HG02885 (cell line): ENCODE measurements around the gene MACF1.

Source experiments
- ATAC-seq: cut with Tn5 transposase; IDR thresholded peaks from one replicate; pipeline ENCODE4 v1.9.1; 2021; ENCODE audit warnings: mild to moderate bottlenecking; ENCODE audit not compliant: unreplicated experiment, poor library complexity

MACF1 gene

DNA sequence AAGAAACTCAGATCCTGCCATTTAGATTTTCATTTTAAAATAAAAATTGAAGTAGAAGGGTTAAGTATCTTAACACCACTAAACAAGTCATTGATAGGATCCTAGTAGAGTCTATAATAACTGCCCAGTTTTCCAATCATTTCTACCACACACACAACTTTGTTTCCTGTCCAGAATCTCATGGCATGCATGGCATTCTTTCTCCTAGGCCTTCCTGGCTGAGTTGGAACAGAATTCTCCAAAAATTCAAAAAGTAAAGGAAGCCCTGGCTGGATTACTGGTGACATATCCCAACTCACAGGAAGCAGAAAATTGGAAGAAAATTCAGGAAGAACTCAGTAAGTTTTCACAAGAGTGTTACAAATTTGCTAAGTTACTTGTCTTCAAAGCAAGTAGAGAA lies 175.5 kb downstream of the MACF1 start:
- no peak for ATAC-seq

DNA sequence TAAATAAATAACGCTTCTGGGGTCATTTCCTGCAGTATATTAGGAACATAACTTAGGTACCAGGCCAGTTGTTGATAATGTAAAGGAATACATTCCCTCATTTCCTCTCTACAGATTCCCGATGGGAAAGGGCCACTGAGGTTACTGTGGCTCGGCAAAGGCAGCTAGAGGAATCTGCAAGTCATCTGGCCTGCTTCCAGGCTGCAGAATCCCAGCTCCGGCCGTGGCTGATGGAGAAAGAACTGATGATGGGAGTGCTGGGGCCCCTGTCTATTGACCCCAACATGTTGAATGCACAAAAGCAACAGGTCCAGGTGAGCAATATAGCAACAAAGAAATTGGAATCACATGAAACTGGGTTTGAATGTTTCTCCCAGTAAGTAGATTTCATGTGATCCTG lies 177.3 kb downstream of the MACF1 start:
- ATAC-seq: no peak

DNA sequence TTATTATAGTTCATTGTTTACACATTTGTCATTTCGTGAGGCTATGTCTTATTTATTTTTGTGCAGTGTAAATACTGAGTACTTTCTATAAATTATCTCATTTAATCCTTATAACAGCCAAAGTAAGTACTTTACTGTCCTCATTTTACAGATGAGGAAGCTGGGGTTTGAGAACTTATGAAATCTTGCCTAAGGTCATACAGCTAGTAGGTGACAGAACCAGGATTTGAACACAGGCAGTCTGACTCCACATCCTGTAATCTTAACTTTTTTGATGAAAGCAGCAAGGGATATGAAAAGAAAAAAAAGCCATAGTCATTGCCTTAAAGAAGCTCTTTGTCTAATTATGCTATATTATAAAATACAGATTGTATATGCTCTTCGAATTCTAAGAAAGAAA lies 179.8 kb downstream of the MACF1 start:
- no peak for ATAC-seq

DNA sequence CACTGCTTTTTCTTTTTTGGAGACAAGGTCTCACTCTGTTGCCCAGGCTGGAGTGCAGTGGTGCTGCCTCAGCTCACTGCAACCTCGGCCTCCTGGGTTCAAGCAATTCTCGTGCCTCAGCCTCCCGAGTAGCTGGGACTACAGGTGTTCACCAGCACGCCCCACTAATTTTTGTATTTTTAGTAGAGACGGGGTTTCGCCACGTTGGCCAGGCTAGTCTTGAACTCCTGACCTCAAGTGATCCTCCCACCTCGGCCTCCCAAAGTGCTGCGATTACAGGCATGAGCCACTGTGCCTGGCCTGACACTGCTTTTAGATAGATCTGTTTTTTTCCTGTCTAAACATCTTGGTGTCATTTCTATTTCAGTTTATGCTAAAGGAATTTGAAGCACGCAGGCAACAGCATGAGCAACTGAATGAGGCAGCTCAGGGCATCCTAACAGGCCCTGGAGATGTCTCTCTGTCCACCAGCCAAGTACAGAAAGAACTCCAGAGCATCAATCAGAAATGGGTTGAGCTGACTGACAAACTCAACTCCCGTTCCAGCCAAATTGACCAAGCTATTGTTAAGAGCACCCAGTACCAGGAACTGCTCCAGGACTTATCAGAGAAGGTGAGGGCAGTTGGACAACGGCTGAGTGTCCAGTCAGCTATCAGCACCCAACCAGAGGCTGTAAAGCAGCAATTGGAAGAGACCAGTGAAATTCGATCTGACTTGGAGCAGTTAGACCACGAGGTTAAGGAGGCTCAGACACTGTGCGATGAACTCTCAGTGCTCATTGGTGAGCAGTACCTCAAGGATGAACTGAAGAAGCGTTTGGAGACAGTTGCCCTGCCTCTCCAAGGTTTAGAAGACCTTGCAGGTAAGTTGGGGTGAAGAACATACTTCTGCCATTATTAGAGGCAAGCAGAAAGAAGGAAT lies 180.8 kb downstream of the MACF1 start:
- ATAC-seq: no peak

DNA sequence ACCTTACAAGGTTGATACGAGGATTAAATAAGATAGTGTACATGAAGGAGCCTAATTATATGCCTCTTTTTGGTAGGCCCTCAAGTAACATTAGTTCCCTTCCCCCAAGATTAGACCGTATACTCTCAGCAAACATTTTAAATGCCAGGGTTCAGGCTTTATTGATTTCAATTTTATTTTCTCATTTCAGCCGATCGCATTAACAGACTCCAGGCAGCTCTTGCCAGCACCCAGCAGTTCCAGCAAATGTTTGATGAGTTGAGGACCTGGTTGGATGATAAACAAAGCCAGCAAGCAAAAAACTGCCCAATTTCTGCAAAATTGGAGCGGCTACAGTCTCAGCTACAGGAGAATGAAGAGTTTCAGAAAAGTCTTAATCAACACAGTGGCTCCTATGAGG lies 182.5 kb downstream of the MACF1 start:
- no peak for ATAC-seq

DNA sequence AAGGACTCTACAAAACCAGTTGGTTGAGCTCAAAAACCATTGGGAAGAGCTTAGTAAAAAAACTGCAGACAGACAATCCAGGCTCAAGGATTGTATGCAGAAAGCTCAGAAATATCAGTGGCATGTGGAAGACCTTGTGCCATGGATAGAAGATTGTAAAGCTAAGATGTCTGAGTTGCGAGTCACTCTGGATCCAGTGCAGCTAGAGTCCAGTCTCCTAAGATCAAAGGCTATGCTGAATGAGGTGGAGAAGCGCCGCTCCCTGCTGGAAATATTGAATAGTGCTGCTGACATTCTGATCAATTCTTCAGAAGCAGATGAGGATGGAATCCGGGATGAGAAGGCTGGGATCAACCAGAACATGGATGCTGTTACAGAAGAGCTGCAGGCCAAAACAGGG lies 183.0 kb downstream of the MACF1 start:
- ATAC-seq: no peak

DNA sequence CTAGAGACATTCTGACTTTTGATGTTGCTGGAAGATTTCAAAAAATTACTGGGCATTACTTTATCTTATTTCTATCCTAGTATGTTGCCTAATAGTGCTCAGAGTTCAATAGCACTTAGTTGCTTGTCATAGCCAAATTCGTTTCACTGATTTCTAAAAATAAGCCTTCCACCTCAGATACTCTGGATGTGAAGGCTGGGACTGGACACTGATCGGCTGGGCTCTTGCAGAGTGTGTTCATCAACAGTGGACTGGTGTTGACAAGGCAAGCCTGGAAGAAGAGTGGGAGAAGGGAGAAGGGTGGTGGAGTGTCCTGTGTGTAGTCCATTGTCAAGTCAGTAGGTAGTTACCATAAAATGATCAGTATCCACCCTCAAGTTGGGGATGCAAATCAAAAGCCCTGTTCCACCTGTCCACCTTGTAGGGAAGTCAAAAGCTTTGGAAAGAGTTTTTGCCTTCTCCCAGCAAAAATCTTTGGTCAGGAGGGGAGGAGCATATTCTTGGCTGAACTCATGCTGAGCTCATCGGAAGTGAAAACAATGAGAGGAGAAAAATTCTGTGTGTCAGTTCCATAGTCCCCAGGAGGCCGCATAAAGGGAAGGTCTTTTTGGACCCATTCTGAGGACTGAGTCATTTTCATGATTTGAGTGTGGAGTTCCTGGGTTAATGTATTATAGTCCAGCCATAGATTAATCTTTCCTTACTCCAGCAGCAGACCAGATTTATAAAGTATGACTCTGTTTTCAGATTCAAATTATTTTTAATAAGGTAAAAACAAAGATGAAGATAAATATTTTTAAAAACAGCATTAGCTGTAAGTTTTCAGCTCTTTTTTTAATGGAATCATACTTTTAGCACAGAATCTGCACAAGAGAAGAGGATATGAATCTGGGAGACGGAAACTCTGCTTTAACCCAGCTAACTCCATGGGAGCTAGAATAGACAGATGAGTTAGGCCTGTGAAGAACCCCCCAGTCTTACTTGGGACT lies 187.5 kb downstream of the MACF1 start:
- no peak for ATAC-seq

DNA sequence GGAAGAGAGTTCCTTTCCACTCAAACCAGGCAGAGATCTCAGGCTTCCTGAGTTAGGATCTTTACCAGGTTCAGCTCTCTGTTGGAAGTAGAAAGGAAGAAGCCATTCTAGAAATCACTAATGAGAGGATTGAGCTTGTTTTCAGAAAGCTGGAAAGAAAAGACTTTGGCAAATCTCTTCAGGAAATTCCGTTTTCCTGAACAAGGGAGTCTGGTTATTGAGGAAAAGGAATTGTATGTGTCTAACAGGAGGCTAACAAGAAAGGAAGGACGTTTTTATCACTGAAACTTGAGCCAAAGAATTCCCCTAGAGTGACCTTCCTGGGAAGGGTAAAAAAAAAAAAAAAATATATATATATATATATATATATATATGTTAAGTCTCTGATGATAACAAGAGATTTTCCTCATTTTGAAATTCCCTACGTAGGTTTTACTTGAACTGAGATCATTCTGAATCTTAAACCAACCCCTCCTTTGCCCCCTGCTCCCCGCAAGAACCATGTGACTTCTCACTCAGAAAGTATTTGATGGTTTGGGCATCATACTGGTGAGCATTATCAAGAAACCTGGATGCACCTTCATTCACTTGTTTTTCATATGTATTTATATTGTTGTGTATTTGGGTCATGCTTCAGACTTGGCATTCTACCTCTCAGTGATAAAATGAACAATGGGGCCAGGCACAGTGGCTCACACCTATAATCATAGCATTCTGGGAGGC lies 188.5 kb downstream of the MACF1 start:
- ATAC-seq: no peak

DNA sequence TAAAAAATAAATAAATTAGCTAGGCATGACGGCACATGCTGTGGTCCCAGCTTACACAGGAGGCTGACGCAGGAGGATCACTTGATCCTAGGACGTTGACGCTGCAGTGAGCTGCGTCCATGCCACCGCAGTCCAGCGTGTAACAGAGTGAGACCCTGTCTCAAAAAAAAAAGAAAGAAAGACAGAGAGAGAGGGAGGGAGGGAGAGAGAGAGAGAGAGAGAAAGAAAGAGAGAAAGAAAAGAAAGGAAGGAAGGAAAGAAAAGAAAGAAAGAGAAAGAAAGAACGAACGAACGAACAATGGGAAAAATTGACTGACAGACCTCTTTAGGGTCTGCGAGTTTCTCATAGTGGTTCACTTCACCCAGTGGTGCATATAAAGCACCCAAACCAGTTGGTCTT lies 189.2 kb downstream of the MACF1 start:
- no peak for ATAC-seq

DNA sequence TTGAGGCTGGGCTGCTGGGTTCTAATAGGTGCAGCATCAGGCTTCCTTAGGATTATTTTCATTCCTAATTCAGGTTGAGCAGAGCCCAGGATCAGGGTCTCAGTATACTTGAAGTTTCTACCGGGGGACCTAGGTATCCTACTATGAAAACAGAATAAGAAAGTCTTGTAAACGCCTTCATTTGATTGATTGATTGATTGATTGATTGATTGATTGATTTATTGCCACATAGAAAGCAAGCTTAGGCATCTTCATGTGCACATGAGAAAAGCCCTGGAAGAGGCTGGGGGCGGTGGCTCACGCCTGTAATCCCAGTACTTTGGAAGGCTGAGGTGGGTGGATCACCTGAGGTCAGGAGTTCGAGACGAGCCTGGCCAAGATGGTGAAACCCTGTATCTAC lies 189.6 kb downstream of the MACF1 start:
- no peak for ATAC-seq

DNA sequence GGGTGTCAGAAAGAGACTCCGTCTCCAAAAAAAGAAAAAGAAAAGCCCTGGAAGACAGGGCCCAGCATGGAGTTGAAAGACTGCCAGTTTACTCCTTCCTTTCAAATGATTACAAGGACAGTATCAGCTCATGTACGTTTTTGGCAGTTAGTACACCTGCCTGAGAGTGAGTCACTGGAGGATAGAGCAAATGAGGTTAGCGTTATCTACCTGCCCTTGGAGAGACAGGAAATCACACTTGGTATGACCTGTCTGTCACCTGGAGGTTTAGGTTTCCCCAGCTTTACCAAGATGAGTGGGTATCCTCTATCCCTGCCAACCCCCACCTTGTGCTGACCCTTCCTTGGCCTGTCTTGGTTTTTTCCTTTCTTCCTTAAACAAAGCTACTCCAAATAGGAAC lies 190.1 kb downstream of the MACF1 start:
- ATAC-seq: no peak

DNA sequence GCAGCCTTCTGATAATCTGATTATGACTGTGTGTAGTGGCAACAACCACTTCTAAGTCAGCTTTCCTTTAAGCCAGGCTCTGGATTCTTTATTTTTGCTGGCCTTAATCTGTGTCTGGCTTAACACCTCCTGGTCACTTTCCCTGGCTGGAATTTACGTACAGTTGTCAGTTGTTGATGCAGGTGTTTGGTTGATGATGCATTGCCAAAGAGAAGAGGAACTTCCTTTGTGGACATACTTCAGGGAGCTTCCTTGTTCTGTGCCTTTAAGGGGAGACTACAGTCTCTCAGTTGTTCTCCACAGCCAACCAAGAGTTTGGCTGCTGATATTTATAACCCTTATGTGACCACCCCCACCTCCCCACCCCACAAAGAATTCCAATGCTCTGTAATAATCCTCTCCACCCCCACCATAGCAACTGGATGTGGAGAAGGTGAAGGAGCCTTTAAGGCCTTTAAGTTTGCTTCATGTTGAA lies 190.9 kb downstream of the MACF1 start:
- no peak for ATAC-seq

DNA sequence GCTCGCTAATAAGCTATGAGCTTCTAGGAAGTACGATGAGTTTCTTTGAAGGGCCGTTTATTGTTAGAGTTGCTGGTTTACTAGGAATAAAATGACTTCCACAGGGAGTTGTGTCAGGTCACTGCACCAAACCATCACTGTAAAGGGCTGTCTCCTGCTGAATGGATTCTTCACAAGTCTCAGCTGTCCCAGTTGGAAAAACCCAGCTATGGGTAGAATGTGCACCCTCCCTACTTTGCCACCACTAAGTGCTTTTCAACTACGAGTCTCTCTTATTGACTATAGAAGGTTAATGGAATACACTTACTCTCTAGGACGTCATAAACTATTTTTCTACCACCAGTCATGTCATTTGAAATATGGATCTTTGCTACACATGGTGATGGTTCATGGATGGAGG lies 192.2 kb downstream of the MACF1 start:
- ATAC-seq: no peak

DNA sequence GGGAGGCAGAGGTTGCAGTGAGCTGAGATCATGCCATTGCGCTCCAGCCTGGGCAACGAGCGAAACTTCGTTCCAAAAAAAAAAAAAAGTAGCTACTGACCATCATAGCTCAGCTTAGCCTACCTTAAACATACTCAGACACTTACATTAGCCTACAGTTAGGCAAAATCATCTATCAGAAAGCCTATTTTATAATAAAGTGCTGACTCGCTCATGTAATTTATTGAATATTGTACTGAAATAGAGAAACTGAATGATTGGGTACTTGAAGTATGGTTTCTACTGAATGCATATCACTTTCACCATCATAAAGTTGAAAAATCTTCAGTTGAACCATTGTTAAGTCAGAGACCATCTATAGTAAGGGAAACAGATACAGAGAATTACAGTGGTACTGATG lies 193.0 kb downstream of the MACF1 start:
- ATAC-seq: no peak

DNA sequence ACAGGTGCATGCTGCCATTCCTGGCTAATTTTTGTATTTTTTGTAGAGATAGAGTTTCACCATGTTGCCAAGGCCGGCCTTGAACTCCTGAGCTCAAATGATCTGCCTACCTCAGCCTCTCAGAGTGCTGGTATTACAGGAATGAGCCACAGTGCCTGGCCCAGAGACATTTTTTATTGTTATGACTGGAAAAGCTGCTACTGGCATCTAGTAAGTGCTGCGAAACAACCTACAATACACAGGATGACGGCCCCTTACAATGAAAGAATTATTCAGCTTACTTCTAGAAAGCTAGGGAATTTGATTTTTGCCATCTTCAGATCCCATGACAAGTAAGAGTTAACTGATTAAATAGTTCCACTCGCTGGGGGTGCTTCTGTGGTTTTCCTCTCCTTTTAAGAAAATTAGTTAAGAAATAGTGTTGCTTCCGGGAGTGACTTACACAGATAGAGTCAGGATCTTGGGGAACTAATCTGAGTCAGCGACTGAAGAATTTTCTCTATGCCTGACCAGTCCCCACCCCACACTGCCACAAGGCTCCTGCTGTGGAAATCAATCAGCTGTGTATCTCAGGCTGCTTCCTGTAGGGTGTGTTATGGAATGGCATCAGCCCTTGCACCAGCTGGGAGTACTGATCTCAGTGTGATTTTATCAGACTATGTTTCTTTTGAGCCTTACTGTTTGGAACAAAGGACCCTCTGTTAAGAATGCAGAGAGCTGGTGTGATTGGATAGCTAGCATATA lies 194.0 kb downstream of the MACF1 start:
- ATAC-seq: no peak

DNA sequence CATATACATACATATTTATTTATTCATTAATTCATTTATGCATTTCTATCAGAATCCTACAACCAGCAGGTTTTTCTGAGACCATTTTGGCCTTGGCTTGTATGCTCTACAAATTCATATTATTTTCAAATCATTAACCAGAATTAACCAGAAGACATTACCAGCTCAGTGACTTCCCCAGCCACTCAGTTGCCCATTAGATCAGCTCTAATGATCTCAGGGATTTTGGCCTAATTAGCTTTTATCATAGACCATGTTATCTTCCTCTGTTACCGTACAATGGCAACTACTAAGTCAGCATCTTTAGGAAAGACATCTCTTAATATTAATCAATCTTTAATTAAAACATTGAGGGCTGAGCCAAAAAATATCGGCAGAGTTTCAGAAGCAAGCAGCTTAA lies 196.6 kb downstream of the MACF1 start:
- no peak for ATAC-seq

DNA sequence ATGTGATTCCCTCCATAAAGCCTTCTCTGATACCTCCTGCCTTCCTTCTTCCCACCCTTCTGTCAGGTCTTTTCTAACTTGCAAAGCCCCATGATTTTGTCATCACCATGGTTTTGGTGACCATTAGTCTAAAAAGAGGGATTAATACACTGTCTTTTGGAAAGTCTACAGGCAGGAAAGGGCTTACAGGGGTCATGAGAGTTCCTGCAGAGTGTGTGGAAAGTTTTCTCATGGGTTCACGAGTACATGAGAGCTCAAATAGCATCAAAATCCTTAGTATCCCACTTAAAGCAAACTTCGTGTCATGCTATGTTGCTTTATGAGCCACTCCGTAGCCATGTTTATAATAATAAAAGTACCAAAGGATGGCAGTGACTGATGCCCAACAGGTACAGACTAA lies 200.4 kb downstream of the MACF1 start:
- ATAC-seq: no peak

DNA sequence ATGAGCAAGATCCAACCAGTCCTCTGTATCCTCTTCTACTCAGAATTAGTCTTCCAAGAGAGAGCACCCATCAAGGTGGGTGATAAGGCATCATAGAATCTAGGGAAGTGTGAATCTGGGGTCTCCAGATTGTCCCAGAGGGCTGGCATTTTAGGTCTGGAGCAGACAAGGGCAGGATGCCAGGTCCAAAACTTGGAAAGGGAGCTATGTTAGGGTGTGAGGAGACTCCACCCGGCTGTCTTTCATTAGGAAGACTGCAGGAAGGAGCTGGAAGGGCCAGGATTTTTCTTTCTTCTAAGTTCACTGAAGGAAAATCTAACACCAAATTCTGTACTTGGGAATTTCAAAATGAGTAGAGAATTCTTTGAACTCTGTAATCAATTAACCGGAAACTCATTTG lies 200.9 kb downstream of the MACF1 start:
- ATAC-seq: no peak

DNA sequence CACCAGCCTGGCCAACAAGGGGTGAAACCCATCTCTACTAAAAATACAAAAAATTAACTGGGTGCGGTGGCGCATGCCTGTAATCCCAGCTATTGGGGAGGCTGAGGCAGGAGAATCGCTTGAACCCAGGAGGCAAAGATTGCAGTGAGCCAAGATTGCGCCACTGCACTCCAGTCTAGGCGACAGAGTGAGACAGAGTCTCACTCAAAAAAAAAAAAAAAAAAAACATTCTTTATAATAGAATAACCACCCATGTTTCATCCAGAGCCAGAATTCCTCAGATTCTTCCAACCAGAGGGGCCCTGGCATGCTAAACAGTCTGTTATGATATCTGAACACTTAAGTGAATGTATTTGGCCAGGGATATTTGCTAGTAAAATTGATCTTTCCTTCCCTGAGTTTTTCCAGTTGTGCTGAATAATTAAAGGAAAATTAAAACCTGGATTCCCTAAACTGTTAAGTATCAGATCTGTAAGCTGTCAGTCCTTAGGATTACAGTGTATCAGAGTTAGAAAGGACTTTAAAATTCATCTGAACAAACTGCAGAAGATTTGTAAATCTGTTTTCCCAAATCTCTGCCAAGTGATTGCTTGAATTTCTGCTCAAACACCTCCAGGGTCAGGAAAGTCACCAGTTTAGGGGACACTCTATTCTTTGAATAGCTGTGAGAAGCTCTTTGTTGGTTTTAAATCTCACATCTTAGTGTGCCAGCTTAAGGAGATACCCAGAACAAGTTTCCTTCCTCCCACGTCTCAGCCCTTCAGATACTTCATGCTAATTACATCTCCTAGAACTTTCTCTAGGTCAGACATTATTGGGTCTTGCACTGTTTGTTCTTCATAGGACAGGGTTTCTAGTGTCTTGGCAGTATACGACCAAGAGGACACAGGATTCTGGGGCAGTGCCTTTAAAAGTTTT lies 202.3 kb downstream of the MACF1 start:
- no peak for ATAC-seq
